Esophagus muscularis mucosa (tissue), 3 donors: ENCODE data around the gene CSRP1.

Experiments
- EP300 ChIP-seq: sonication (generic); formaldehyde crosslinking; IDR thresholded peaks from one replicate; pipeline ENCODE4 v1.6.1; 2017; ENCODE audit warnings: antibody characterized with exemption
- POLR2AphosphoS5 ChIP-seq, 2 donors: sonication (generic); formaldehyde crosslinking; IDR thresholded peaks; one replicate each; pipeline ENCODE4 v1.6.1; 2017; ENCODE audit warnings: antibody characterized with exemption in 2 of 2

DNA sequence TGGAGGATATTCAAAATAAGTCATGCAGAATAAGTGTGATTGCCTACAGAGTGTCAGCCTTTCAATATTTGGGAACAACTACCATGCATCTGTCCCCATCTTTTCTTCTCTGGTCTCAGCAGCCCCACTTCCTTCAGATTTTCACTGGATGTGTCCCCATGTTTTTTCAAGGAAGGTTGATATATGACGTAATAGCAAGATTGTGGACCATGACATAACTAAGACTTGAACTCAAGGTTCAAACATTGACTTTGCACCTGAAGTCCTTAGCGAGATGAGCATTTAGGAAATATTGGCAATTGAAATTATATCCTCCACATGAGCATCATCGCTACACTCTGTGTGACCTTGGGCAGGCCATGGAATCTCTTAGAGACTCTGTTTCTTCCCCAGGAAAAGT is 37.8 kb upstream of the CSRP1 start:
- TF ChIP-seq POLR2AphosphoS5 (IDR thresholded peaks at IDR 0.05) = no peak
- no peak for TF ChIP-seq EP300
